Ovary (tissue), 3 donors: ENCODE measurements around the gene POU2AF1.

Source experiments
- CTCF ChIP-seq, 3 donors: fragments of 450-650 bp in 2 of 3; fragments of 200-600 bp in 1 of 3; IDR thresholded peaks; one replicate each; pipeline versions ENCODE4 v1.5.1 to v1.8.0; 2016 to 2022; ENCODE audit warnings: antibody characterized with exemption in 3 of 3, mild to moderate bottlenecking in 1 of 3
- EP300 ChIP-seq: sonication (generic); formaldehyde crosslinking; IDR thresholded peaks from one replicate; pipeline ENCODE4 v1.6.1; 2017; ENCODE audit warnings: antibody characterized with exemption
- POLR2A ChIP-seq: fragments of 450-650 bp; IDR thresholded peaks from one replicate; pipeline ENCODE4 v1.6.1; 2017; ENCODE audit warnings: antibody characterized with exemption, mild to moderate bottlenecking, moderate library complexity
- donor health status: DM: no; HTN: no; CAD: no.

- TF ChIP-seq POLR2A: no peak
- TF ChIP-seq CTCF (IDR thresholded peaks at IDR 0.05): no peak
- TF ChIP-seq EP300: no peak
Measured at GRCh38 chr11:111412293-111412692, 33.2 kb upstream of the POU2AF1 start.
